22Rv1 (cell line): ENCODE results near the gene NTNG1.

Source experiments
- ZFX ChIP-seq: fragments of 450-650 bp; IDR thresholded peaks from 2 replicates; pipeline ENCODE4 v1.6.1; 2017; ENCODE audit warnings: antibody characterized with exemption, borderline replicate concordance
- TF ChIP-seq, protein P1 (sequence below): fragments of 450-650 bp; IDR thresholded peaks from 2 replicates; pipeline ENCODE4 v1.5.1; 2017; ENCODE audit warnings: mild to moderate bottlenecking

DNA sequence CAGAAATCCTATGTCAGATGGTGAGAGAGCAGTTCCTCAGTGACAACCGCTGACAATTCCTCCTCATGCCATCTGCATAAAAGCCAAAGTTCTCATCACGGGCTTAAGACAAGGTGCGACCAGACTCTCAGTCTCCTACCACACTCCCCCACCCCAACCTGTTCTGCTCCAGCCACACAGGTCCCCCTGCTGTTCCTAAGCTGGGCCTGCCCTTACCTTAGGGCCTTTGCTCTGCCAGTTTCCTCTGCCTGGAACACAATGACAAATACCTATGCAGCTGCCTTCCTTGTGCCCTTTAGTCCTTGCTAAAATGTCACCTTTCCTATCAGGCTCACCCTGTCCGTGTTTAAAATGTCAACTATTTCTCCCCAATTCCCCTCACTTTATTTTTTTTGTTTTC, 382.2 kb downstream of the NTNG1 start:
- TF ChIP-seq, protein P1, sequence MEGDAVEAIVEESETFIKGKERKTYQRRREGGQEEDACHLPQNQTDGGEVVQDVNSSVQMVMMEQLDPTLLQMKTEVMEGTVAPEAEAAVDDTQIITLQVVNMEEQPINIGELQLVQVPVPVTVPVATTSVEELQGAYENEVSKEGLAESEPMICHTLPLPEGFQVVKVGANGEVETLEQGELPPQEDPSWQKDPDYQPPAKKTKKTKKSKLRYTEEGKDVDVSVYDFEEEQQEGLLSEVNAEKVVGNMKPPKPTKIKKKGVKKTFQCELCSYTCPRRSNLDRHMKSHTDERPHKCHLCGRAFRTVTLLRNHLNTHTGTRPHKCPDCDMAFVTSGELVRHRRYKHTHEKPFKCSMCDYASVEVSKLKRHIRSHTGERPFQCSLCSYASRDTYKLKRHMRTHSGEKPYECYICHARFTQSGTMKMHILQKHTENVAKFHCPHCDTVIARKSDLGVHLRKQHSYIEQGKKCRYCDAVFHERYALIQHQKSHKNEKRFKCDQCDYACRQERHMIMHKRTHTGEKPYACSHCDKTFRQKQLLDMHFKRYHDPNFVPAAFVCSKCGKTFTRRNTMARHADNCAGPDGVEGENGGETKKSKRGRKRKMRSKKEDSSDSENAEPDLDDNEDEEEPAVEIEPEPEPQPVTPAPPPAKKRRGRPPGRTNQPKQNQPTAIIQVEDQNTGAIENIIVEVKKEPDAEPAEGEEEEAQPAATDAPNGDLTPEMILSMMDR: no peak
- no peak for TF ChIP-seq ZFX
